NCI-H2029 (cell line): ENCODE data around the gene OR56A3.

Experiments
- DNase-seq: peaks from one replicate; lab custom pipeline; 2025; lab: John Stamatoyannopoulos, UW

OR56A3 gene

DNA sequence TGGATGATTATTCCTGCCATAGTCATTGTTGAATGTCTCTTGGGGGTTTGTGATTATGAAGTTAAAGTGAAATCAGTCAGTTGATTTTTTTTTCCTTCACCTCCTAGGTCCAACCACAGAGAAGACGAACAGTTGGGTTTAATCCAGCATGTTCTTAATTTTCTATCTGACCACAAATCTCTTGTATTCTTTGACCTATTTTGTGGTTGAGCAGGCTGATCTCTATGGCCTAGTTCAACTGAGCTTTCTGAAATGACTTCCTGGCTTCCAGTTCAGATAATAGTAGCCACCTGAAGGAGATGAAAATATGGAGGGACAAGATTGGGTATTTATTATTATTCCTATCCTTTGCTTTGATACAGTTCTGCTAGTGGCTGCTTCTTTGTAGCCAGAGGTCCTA lies 31.5 kb downstream of the OR56A3 start:
- DNase-seq: no peak

GRCh38 chr11:5983443-5983842 lies 41.4 kb downstream of the OR56A3 start:
- DNase-seq: no peak

GRCh38 chr11:5986885-5987284 lies 44.8 kb downstream of the OR56A3 start, which contains the start of gene OR52L1:
Gene OR52L1 (minus strand): TSS chr11:5986985. CDS start chr11:5986930, 55 bp downstream.
- no peak for DNase-seq

DNA sequence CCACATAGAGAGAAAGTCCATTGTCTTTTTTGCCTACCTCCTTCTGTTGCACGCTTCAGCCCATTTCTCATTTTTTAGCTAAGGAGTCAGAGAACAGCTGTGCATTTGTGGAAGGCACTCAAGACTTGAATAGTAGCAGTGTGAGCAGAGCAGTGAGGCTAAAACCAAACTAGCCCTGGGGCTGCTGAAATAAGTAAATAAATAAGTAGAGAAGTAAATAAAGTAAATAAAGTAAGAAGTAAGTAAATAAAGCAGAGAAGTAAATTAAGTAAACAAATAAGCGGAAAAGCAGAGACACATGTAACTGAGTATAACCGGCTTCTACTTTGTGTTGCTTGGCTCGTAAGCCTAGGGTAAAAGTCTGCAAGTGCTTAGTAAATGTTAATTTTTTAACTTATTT lies 47.2 kb downstream of the OR56A3 start:
- DNase-seq: no peak

DNA sequence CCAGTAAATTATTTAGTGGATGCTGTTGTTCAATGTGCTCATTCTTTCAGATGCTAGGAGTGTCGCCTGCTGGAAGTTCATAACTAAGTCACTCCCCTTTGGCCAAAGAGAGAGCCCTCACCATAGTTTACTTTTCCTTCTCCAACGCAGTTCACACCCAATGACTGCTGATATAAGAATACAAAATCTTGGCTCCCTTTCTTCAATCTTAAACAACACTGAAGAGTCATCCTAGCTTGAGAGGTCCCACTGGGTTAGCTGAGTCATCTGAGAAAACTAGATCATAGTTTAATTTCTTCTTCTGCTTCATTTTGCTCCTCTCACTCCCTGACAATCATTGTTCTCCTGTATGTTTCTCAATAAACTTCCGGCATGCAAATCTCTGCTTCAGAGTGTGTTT lies 50.1 kb downstream of the OR56A3 start:
- DNase-seq: no peak

GRCh38 chr11:5992604-5993251 lies 50.7 kb downstream of the OR56A3 start:
- peak; percentile 1 for DNase-seq

- DNase-seq: no peak
These were observed 52.7 kb downstream of the OR56A3 start for GRCh38 chr11:5994791-5995190.
